HCT116 (cell line): ENCODE measurements around the gene TRMT11. TPM values are rescaled to one million over a fixed set of nuclear protein-coding genes. Genes with fewer than 3 reads are reported as not detected.

Experiments used
- ATAC-seq: fragments of 200-7000 bp; cut with Tn5 transposase; 2 replicates; pipeline ENCODE4 v1.9.1; 2020; ENCODE audit warnings: mild to moderate bottlenecking, moderate library complexity
- BruUV-seq: library from RNA; stranded (reverse); fragments of 400-500 nt; replicated peaks from 2 replicates; lab custom pipeline; 2021; lab: Mats Ljungman, UMichigan
- CTCF ChIA-PET: fragments of 300-600 bp; sonication (Branson Sonifier 250); formaldehyde crosslinking; loops from one replicate; lab custom pipeline; 2021; ENCODE audit warnings: antibody characterized with exemption; lab: Charles Lee
- POLR2A ChIA-PET: fragments of 300-600, 350-600 bp; sonication (Branson Sonifier 250); formaldehyde crosslinking; loops from one replicate; lab custom pipeline; 2021; ENCODE audit warnings: antibody characterized with exemption; lab: Charles Lee
- RAD21 ChIA-PET, 2 experiments: fragments of 300-600 bp; sonication (Branson Sonifier 250); formaldehyde crosslinking; loops; one replicate each; lab custom pipeline; 2023; ENCODE audit warnings: low total read pairs in 2 of 2; ENCODE audit not compliant: uncharacterized antibody in 2 of 2, unreplicated experiment in 2 of 2, low non-redundant PET in 1 of 2; lab: Charles Lee
- DNase-seq: peaks from one replicate; pipeline ENCODE4 v3.0.0-alpha.2; 2010; ENCODE audit warnings: low read depth, low spot score
- H2AFZ ChIP-seq: fragments of 200-600 bp; shearing (Covaris generic), sonication (generic); 2 replicates; pipeline ENCODE4 v1.6.1; 2017; ENCODE audit warnings: low read depth, mixed run types, mixed read lengths, antibody characterized with exemption, low read length; ENCODE audit not compliant: poor library complexity, severe bottlenecking
- H3K27ac ChIP-seq: 2 replicates; pipeline ENCODE4 v1.5.1; 2012; ENCODE audit warnings: low read depth, low read length
- H3K27me3 ChIP-seq: fragments of 200-600 bp; sonication (generic); 2 replicates; pipeline ENCODE4 v1.6.1; 2016; ENCODE audit warnings: mixed run types, low read length, mixed read lengths; ENCODE audit not compliant: insufficient read depth
- H3K36me3 ChIP-seq, 2 experiments: fragments of 200-500 bp in 1 of 2; fragments of 200-600 bp in 1 of 2; sonication (Bioruptor generic) in 1 of 2; sonication (generic) in 1 of 2; 2 replicates each; pipeline versions ENCODE4 v1.5.1 to v1.6.1; 2014 to 2016; ENCODE audit warnings: low read length in 2 of 2, inconsistent platforms in 1 of 2, mixed read lengths in 1 of 2, mixed run types in 1 of 2; ENCODE audit not compliant: insufficient read depth in 2 of 2, control insufficient read depth in 1 of 2
- H3K4me1 ChIP-seq, 2 experiments: fragments of 200-600 bp in 1 of 2; sonication (generic) in 1 of 2; 2 replicates each; pipeline versions ENCODE4 v1.5.1 to v1.6.1; 2012 to 2017; ENCODE audit warnings: low read length in 2 of 2, inconsistent platforms in 1 of 2, mild to moderate bottlenecking in 1 of 2, mixed read lengths in 1 of 2, mixed run types in 1 of 2, moderate library complexity in 1 of 2; ENCODE audit not compliant: insufficient read depth in 2 of 2, control insufficient read depth in 1 of 2
- H3K4me2 ChIP-seq: fragments of 200-600 bp; sonication (generic); 2 replicates; pipeline ENCODE4 v1.6.1; 2017; ENCODE audit warnings: mixed run types, low read length, mixed read lengths
- H3K4me3 ChIP-seq, 2 experiments: fragments of 200-600 bp in 1 of 2; sonication (generic) in 1 of 2; replicated peaks in 1 of 2; 2 replicates each; pipeline ENCODE4 v1.5.1; 2011 to 2016; ENCODE audit warnings: low read length in 2 of 2, control low read depth in 1 of 2, low read depth in 1 of 2, mild to moderate bottlenecking in 1 of 2, mixed read lengths in 1 of 2, mixed run types in 1 of 2
- H3K79me2 ChIP-seq: fragments of 200-600 bp; sonication (generic); 2 replicates; pipeline ENCODE4 v1.6.1; 2017; ENCODE audit warnings: mild to moderate bottlenecking, mixed run types, low read length, moderate library complexity, mixed read lengths; ENCODE audit not compliant: insufficient read depth
- H3K9ac ChIP-seq: fragments of 200-600 bp; sonication (generic); 2 replicates; pipeline ENCODE4 v1.6.1; 2016; ENCODE audit warnings: low read length, mixed read lengths
- H3K9me2 ChIP-seq: fragments of 200-600 bp; sonication (generic), shearing (Covaris generic); 2 replicates; pipeline ENCODE4 v1.6.1; 2017; ENCODE audit warnings: mixed run types, mild to moderate bottlenecking, moderate library complexity; ENCODE audit not compliant: insufficient read depth
- H3K9me3 ChIP-seq, 2 experiments: fragments of 200-500 bp in 1 of 2; fragments of 200-600 bp in 1 of 2; sonication (Bioruptor generic) in 1 of 2; sonication (generic) in 1 of 2; 2 replicates each; pipeline ENCODE4 v1.6.1; 2014 to 2017; ENCODE audit warnings: low read length in 2 of 2, mixed read lengths in 2 of 2, inconsistent platforms in 1 of 2, low read depth in 1 of 2, mild to moderate bottlenecking in 1 of 2, mixed run types in 1 of 2, moderate library complexity in 1 of 2; ENCODE audit not compliant: control insufficient read depth in 1 of 2, insufficient read depth in 1 of 2
- H4K20me1 ChIP-seq: fragments of 200-600 bp; sonication (generic), shearing (Covaris generic); 2 replicates; pipeline ENCODE4 v1.6.1; 2017; ENCODE audit warnings: mixed run types, mild to moderate bottlenecking, moderate library complexity; ENCODE audit not compliant: insufficient read depth
- CEBPB ChIP-seq: IDR thresholded peaks from 2 replicates; pipeline ENCODE4 v1.6.1; 2012; ENCODE audit warnings: low read depth
- EGR1 ChIP-seq: IDR thresholded peaks from 2 replicates; pipeline ENCODE4 v1.6.1; 2012; ENCODE audit warnings: low read depth
- ELF1 ChIP-seq: IDR thresholded peaks from 2 replicates; pipeline ENCODE4 v1.6.1; 2012; ENCODE audit warnings: low read depth, borderline replicate concordance
- EZH2 ChIP-seq: fragments of 200-600 bp; sonication (generic); IDR thresholded peaks from 2 replicates; pipeline ENCODE4 v1.6.1; 2017; ENCODE audit warnings: antibody characterized with exemption, mixed run types
- EZH2phosphoT487 ChIP-seq: fragments of 200-600 bp; IDR thresholded peaks from 2 replicates; pipeline ENCODE4 v1.6.1; 2018; ENCODE audit warnings: antibody characterized with exemption, borderline replicate concordance
- JUND ChIP-seq: IDR thresholded peaks from 2 replicates; pipeline ENCODE4 v1.6.1; 2012
- POLR2AphosphoS5 ChIP-seq: IDR thresholded peaks from 2 replicates; pipeline ENCODE4 v1.6.1; 2011; ENCODE audit warnings: mild to moderate bottlenecking, low read depth, low read length, moderate library complexity
- RAD21 ChIP-seq: IDR thresholded peaks from 2 replicates; pipeline ENCODE4 v1.6.1; 2012; ENCODE audit warnings: low read depth, mild to moderate bottlenecking
- SRF ChIP-seq: IDR thresholded peaks from 2 replicates; pipeline ENCODE4 v1.6.1; 2012; ENCODE audit warnings: low read depth
- TCF7L2 ChIP-seq: IDR thresholded peaks from 2 replicates; pipeline ENCODE4 v1.7.0; 2011; ENCODE audit warnings: borderline replicate concordance, inconsistent platforms; ENCODE audit not compliant: insufficient read depth, insufficient read length; ENCODE audit errors: extremely low read depth
- ZFX ChIP-seq: fragments of 450-650 bp; IDR thresholded peaks from 2 replicates; pipeline ENCODE4 v1.6.1; 2017
- intact Hi-C: fragments of 100-400 bp; cut with micrococcal nuclease; formaldehyde crosslinking; loops from 2 replicates; pipeline ENCODE4 v1.10.0; 2022
- total RNA-seq: library from RNA; stranded (reverse); gene quantifications from one replicate; pipeline ENCODE4 v1.2.1, GENCODE V29; 2021; ENCODE audit not compliant: unreplicated experiment
- TF ChIP-seq, protein P1 (sequence below), 3 experiments: fragments of 200-600 bp in 1 of 3; sonication (generic) in 1 of 3; IDR thresholded peaks in 2 of 3; conservative IDR thresholded peaks in 1 of 3; 2 replicates each; pipeline ENCODE4 v1.5.1; 2012 to 2017; ENCODE audit warnings: low read depth in 2 of 3, low read length in 2 of 3, antibody characterized with exemption in 1 of 3, borderline replicate concordance in 1 of 3, control low read depth in 1 of 3, mild to moderate bottlenecking in 1 of 3, mixed read lengths in 1 of 3, mixed run types in 1 of 3, moderate library complexity in 1 of 3; ENCODE audit not compliant: insufficient read depth in 1 of 3

Gene TRMT11
- total RNA-seq, 1 experiment from 2014 or later = 41.8 TPM

DNA sequence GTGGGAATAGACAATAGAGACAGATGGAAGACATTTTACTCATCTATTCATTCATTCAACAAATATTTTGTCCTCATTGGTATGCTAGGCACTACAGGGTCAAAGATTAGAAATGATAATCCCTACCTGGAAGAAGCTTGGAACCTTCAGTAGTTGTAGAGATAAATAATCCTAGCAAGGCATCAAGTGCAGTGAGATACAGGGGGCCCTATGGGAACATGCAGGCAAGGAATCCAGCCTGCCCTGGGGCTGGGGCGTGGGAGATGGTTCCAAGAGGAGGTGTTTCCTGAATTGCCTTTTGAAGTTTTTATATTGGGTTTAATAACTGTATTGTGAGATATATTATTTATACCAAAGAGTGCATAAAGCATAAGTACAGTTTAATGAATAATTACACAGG lies 64.5 kb downstream of the TRMT11 start:
- Histone ChIP-seq H2AFZ (no peak overlapping the region), H3K4me3 (no peak overlapping the region), H3K4me2 (no peak overlapping the region), H3K36me3 (no peaks in the 10 kb centered on the region), H3K9ac (no peak overlapping the region), H3K9me2 (no peaks in the 10 kb centered on the region), H3K9me3 (no peaks in the 10 kb centered on the region), H3K27me3 (no peaks in the 10 kb centered on the region), H3K79me2 (no peaks in the 10 kb centered on the region), H3K4me1 (no peaks in the 10 kb centered on the region), H3K27ac (no peak overlapping the region), H4K20me1 (no peaks in the 10 kb centered on the region)
- no TSS peak for BruUV-seq
- ATAC-seq (no peak), DNase-seq (no peak)
- CTCF ChIA-PET = no interaction called here
- no peak for TF ChIP-seq EGR1
- no peak for TF ChIP-seq JUND
- no peak for TF ChIP-seq EZH2
- no peak for TF ChIP-seq ZFX
- TF ChIP-seq ELF1 = no peak
- TF ChIP-seq, protein P1, sequence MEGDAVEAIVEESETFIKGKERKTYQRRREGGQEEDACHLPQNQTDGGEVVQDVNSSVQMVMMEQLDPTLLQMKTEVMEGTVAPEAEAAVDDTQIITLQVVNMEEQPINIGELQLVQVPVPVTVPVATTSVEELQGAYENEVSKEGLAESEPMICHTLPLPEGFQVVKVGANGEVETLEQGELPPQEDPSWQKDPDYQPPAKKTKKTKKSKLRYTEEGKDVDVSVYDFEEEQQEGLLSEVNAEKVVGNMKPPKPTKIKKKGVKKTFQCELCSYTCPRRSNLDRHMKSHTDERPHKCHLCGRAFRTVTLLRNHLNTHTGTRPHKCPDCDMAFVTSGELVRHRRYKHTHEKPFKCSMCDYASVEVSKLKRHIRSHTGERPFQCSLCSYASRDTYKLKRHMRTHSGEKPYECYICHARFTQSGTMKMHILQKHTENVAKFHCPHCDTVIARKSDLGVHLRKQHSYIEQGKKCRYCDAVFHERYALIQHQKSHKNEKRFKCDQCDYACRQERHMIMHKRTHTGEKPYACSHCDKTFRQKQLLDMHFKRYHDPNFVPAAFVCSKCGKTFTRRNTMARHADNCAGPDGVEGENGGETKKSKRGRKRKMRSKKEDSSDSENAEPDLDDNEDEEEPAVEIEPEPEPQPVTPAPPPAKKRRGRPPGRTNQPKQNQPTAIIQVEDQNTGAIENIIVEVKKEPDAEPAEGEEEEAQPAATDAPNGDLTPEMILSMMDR (IDR thresholded peaks at IDR 0.05 in 2 of 3, conservative IDR thresholded peaks at IDR 0.05 in 1 of 3; ENCODE audit: borderline replicate concordance in 1 of 3, insufficient read depth in 1 of 3, low read depth in 2 of 3, low read length in 2 of 3) = no peak
- TF ChIP-seq TCF7L2 = no peak
- TF ChIP-seq CEBPB = no peak
- TF ChIP-seq EZH2phosphoT487 = no peak
- no peak for TF ChIP-seq POLR2AphosphoS5
- TF ChIP-seq RAD21 = no peak
- TF ChIP-seq SRF = no peak
- intact Hi-C loops = no loop called here
- RAD21 ChIA-PET = no interaction called here
- POLR2A ChIA-PET = no interaction called here
